Gastrocnemius medialis (tissue), 4 donors: ENCODE measurements around the gene COBLL1. TPM values are rescaled to one million over a fixed set of nuclear protein-coding genes. Genes with fewer than 3 reads are reported as not detected.

Experiments used
- ATAC-seq, 2 donors: fragments of 150-250 bp; one replicate each; pipeline ENCODE4 v1.9.1; 2016
- DNase-seq, 2 donors: peaks; one replicate each; pipeline ENCODE4 v3.0.0-alpha.2; 2019
- H3K27ac ChIP-seq, 4 donors: fragments of 200-600 bp; sonication (generic); 1 replicate in 1 of 4; 2 replicates in 3 of 4; pipeline ENCODE4 v1.5.1; 2016 to 2018; ENCODE audit warnings: mild to moderate bottlenecking in 2 of 4, moderate library complexity in 1 of 4
- H3K27me3 ChIP-seq, 3 donors: fragments of 200-600 bp; sonication (generic) in 2 of 3; 1 replicate in 1 of 3; 2 replicates in 2 of 3; pipeline versions ENCODE4 v1.5.1 to v1.6.0; 2016 to 2019; ENCODE audit warnings: mild to moderate bottlenecking in 1 of 3, moderate library complexity in 1 of 3
- H3K36me3 ChIP-seq, 2 donors: fragments of 200-600 bp; sonication (generic) in 1 of 2; one replicate each; pipeline ENCODE4 v1.5.1; 2017 to 2018
- H3K4me1 ChIP-seq, 2 donors: fragments of 200-600 bp; sonication (generic) in 1 of 2; one replicate each; pipeline ENCODE4 v1.5.1; 2016 to 2017; ENCODE audit warnings: mild to moderate bottlenecking in 2 of 2
- H3K4me3 ChIP-seq, 4 donors: fragments of 200-600 bp; sonication (generic) in 3 of 4; 1 replicate in 1 of 4; 2 replicates in 3 of 4; pipeline ENCODE4 v1.5.1; 2016 to 2019; ENCODE audit warnings: mild to moderate bottlenecking in 2 of 4
- H3K9me3 ChIP-seq, 3 donors: fragments of 200-600 bp; sonication (generic) in 2 of 3; 1 replicate in 1 of 3; 2 replicates in 2 of 3; pipeline ENCODE4 v1.5.1; 2016 to 2019
- POLR2A ChIP-seq, 2 donors: fragments of 450-650 bp; IDR thresholded peaks; one replicate each; pipeline ENCODE4 v1.6.1; 2017; ENCODE audit warnings: antibody characterized with exemption in 2 of 2, mild to moderate bottlenecking in 2 of 2, moderate library complexity in 2 of 2
- in situ Hi-C, 4 donors: fragments of 200-750 bp; cut with MboI; loops; one replicate each; pipeline versions ENCODE4 v1.15.0 to v1.8.0; 2017; ENCODE audit warnings: low sequenced_read_pairs in 4 of 4
- intact Hi-C: fragments of 100-400 bp; cut with DNase I; formaldehyde crosslinking; loops from one replicate; pipeline ENCODE4 v1.15.1; 2023; ENCODE audit warnings: low total_unique reads
- total RNA-seq, 4 donors: library from RNA; depleted of rRNA; stranded (reverse); fragments of >200 nt; gene quantifications; one replicate each; pipeline versions ENCODE4 v1.1.0 to v1.2.3, GENCODE V29; 2016
- TF ChIP-seq, protein P1 (sequence below), 5 experiments: fragments of 450-650 bp in 3 of 5; fragments of 200-600 bp in 2 of 5; sonication (generic) in 2 of 5; IDR thresholded peaks in 4 of 5; conservative IDR thresholded peaks in 1 of 5; 1 replicate in 4 of 5; 2 replicates in 1 of 5; pipeline ENCODE4 v1.5.1; 2016 to 2019; ENCODE audit warnings: antibody characterized with exemption in 5 of 5, mild to moderate bottlenecking in 3 of 5, moderate library complexity in 3 of 5

Gene COBLL1
- total RNA-seq, 4 donors from 2014 or later: 1.9 to 9.6 (median 4.0) TPM

DNA sequence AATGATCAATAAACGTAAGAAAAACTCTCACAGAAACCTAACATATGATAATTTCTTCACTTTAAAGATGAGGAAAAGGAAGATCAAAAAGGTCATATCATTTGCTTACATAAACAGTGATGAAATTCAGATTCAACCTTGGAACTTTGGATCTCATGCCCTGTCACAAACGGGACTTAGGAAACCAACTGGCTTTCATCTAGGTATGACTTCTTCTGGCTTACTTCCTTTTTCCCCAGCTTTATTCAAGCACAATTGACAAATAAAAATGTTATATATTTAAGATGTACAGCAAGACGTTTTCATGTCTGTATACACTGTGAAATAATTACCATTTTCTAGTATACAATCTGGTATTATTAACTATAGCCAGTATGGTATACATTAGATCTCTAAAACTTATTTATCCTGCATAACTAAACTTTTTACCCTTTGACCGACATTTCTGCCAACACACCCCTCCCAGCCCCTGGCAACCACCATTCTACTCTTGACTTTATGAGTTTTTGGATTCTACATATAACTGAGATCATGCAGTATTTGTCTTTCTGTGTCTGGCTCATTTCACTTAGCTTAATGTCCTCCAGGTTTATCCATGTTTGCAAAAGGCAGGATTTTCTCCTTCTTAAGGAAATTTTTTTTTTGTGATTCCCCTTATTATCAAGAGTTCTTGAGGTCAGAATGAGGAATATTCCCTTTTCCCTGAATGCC lies 46.0 kb upstream of the COBLL1 start:
- in situ Hi-C loops: no loop called here
- H3K27ac ChIP-seq: no peak overlapping the region
- DNase-seq (no peak), ATAC-seq (no peak)
- no peaks in the 10 kb centered on the region for H3K9me3 ChIP-seq
- intact Hi-C loops: no loop called here
- H3K36me3 ChIP-seq: no peaks in the 10 kb centered on the region
- H3K4me1 ChIP-seq: no peaks in the 10 kb centered on the region
- no peak overlapping the region for H3K4me3 ChIP-seq
- TF ChIP-seq, protein P1, sequence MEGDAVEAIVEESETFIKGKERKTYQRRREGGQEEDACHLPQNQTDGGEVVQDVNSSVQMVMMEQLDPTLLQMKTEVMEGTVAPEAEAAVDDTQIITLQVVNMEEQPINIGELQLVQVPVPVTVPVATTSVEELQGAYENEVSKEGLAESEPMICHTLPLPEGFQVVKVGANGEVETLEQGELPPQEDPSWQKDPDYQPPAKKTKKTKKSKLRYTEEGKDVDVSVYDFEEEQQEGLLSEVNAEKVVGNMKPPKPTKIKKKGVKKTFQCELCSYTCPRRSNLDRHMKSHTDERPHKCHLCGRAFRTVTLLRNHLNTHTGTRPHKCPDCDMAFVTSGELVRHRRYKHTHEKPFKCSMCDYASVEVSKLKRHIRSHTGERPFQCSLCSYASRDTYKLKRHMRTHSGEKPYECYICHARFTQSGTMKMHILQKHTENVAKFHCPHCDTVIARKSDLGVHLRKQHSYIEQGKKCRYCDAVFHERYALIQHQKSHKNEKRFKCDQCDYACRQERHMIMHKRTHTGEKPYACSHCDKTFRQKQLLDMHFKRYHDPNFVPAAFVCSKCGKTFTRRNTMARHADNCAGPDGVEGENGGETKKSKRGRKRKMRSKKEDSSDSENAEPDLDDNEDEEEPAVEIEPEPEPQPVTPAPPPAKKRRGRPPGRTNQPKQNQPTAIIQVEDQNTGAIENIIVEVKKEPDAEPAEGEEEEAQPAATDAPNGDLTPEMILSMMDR (IDR thresholded peaks at IDR 0.05 in 4 of 5, conservative IDR thresholded peaks at IDR 0.05 in 1 of 5): no peak
- no peak for TF ChIP-seq POLR2A (IDR thresholded peaks at IDR 0.05)
- no peaks in the 10 kb centered on the region for H3K27me3 ChIP-seq

DNA sequence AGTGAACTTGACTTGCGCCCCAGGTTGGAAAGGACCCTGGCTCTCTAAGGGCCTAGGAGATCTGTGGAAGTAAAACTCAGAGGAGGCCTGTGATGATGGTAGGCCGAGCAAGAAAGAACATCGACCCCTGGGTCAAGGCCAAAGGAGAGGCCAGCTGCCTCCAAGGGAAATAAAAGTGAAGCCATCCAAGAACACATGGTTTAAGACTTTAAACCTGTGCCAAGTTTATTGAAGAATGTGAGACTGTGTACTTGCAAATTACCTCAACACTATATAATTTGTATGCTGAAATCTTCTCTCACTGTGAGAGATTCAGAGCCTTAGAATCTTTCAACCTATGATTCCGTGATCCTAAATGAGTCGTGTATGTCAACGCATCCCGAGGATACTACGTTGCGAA lies 40.7 kb upstream of the COBLL1 start:
- H3K27ac ChIP-seq: no peak overlapping the region
- no peaks in the 10 kb centered on the region for H3K36me3 ChIP-seq
- DNase-seq (no peak), ATAC-seq (no peak)
- TF ChIP-seq POLR2A (IDR thresholded peaks at IDR 0.05): no peak
- TF ChIP-seq, protein P1 (IDR thresholded peaks at IDR 0.05 in 4 of 5, conservative IDR thresholded peaks at IDR 0.05 in 1 of 5): no peak
- H3K27me3 ChIP-seq: no peaks in the 10 kb centered on the region
- H3K4me3 ChIP-seq: no peak overlapping the region
- in situ Hi-C loops (no loop called here), intact Hi-C loops (no loop called here)
- no peaks in the 10 kb centered on the region for H3K9me3 ChIP-seq
- no peaks in the 10 kb centered on the region for H3K4me1 ChIP-seq

DNA sequence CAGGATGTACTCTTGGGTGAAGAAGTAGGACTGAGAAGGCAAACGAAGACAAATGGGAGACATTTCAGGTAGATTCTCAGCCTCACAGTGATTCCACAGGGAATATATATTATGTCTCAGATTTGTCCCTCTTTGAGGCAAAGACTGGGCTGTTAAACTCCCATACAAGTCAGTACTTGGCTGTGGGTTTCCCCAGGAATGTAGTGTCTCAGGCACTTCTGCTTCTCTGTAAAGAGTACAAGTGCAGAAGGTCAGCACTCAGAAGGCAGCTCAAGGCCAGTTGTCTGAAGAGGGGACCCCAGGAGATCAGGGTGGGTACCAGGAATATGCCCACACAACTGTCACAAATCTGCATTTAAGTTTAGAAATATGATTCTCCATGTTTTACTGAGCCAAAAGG lies 39.9 kb upstream of the COBLL1 start:
- in situ Hi-C loops: no loop called here
- intact Hi-C loops: no loop called here
- Histone ChIP-seq H3K36me3 (no peaks in the 10 kb centered on the region), H3K9me3 (no peaks in the 10 kb centered on the region), H3K4me3 (no peak overlapping the region), H3K27me3 (no peaks in the 10 kb centered on the region), H3K27ac (no peak overlapping the region), H3K4me1 (no peaks in the 10 kb centered on the region)
- ATAC-seq (no peak), DNase-seq (no peak)
- TF ChIP-seq POLR2A (IDR thresholded peaks at IDR 0.05): no peak

DNA sequence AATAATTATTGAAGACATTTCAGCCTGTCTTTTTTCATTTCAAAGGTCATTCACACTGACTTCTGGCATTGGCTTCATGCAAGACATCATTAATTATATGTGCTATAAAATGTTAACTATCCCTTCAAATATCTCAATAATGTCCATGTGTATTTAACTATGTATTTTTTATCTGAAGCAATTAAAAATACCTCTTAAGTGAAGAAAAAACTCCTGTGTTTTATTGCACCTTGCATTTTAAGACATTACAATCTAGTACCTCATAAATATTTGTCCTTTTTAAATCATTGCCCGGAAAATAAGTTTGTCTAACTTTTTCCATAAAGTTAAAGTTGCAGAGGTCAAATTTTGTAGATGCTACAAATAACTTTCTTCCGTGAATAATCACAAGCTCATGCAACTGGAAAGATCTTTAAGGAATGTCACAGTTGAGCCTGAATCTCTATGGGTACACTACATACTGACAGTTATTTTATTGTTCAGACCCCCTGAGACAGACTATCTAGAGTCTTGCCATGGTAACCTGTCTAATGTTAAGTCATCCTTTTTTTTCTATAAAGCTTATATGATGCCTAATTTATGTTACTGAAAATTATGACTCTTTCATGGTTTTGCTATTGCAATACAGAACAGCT lies 38.4 kb upstream of the COBLL1 start:
- H3K36me3 ChIP-seq: no peaks in the 10 kb centered on the region
- no peaks in the 10 kb centered on the region for H3K9me3 ChIP-seq
- H3K27ac ChIP-seq: no peak overlapping the region
- no peak for TF ChIP-seq POLR2A (IDR thresholded peaks at IDR 0.05)
- TF ChIP-seq, protein P1 (IDR thresholded peaks at IDR 0.05 in 4 of 5, conservative IDR thresholded peaks at IDR 0.05 in 1 of 5): no peak
- no peak for ATAC-seq
- intact Hi-C loops (no loop called here), in situ Hi-C loops (no loop called here)
- no peaks in the 10 kb centered on the region for H3K4me1 ChIP-seq
- H3K27me3 ChIP-seq: no peaks in the 10 kb centered on the region
- no peak overlapping the region for H3K4me3 ChIP-seq
- DNase-seq: no peak

DNA sequence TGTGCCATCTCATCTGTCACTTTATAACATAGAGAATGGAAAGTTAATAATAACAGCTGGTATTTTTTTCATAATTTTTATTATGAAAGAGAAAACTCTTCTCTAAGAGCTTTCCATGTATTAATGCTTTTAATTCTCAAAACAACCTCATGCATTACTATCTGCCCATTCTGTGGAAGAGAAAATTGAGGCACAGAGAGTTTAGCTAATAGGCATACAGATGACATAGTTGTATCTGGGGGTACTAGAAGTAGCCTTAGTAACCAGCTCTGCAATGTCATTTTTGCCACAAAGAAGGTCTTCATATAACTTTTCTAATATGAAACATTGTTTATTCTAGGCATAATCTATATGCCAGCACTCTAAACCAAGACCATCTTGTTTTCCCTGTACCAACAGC lies 36.3 kb upstream of the COBLL1 start:
- DNase-seq (no peak), ATAC-seq (no peak)
- H3K4me1 ChIP-seq: no peaks in the 10 kb centered on the region
- no peaks in the 10 kb centered on the region for H3K9me3 ChIP-seq
- no peak overlapping the region for H3K27ac ChIP-seq
- TF ChIP-seq, protein P1 (IDR thresholded peaks at IDR 0.05 in 4 of 5, conservative IDR thresholded peaks at IDR 0.05 in 1 of 5): no peak
- TF ChIP-seq POLR2A (IDR thresholded peaks at IDR 0.05): no peak
- no peaks in the 10 kb centered on the region for H3K27me3 ChIP-seq
- no peaks in the 10 kb centered on the region for H3K36me3 ChIP-seq
- intact Hi-C loops (no loop called here), in situ Hi-C loops (no loop called here)
- H3K4me3 ChIP-seq: no peak overlapping the region
